GM23338 (cell line): ENCODE data around the gene ADRA1B. TPM values are rescaled to one million over a fixed set of nuclear protein-coding genes. Genes with fewer than 3 reads are reported as not detected.

Source experiments
- ATAC-seq: fragments of 200-7000 bp; cut with Tn5 transposase; 3 replicates; pipeline ENCODE4 v1.9.1; 2020
- DNase-seq: peaks from one replicate; pipeline ENCODE4 v3.0.0-alpha.2; 2015; ENCODE audit warnings: low spot score
- H2AFZ ChIP-seq: fragments of 200-600 bp; sonication (generic); 2 replicates; pipeline ENCODE4 v1.8.0; 2016; ENCODE audit warnings: antibody characterized with exemption, mild to moderate bottlenecking, moderate library complexity
- H3F3A ChIP-seq: fragments of 200-600 bp; sonication (generic); replicated peaks from 2 replicates; pipeline ENCODE4 v1.8.0; 2017; ENCODE audit warnings: antibody characterized with exemption, mixed run types, low read depth
- H3K27ac ChIP-seq: fragments of 200-600 bp; sonication (generic); 2 replicates; pipeline ENCODE4 v1.6.1; 2016; ENCODE audit warnings: low read depth
- H3K27me3 ChIP-seq: fragments of 200-600 bp; sonication (generic); 2 replicates; pipeline ENCODE4 v1.8.0; 2016; ENCODE audit warnings: mild to moderate bottlenecking, mixed run types, moderate library complexity; ENCODE audit not compliant: insufficient read depth
- H3K36me3 ChIP-seq: fragments of 200-600 bp; sonication (generic); 2 replicates; pipeline ENCODE4 v1.8.0; 2016; ENCODE audit warnings: mild to moderate bottlenecking; ENCODE audit not compliant: insufficient read depth
- H3K4me1 ChIP-seq: fragments of 200-600 bp; sonication (generic); 2 replicates; pipeline ENCODE4 v1.8.0; 2016; ENCODE audit warnings: mild to moderate bottlenecking, moderate library complexity; ENCODE audit not compliant: insufficient read depth
- H3K4me2 ChIP-seq: fragments of 200-600 bp; sonication (generic); 2 replicates; pipeline ENCODE4 v1.7.1; 2017; ENCODE audit warnings: mixed run types
- H3K4me3 ChIP-seq: fragments of 200-600 bp; sonication (generic); 2 replicates; pipeline ENCODE4 v1.6.1; 2016; ENCODE audit warnings: mixed run types
- H3K79me2 ChIP-seq: fragments of 200-600 bp; sonication (generic); replicated peaks from 2 replicates; pipeline ENCODE4 v1.8.0; 2017; ENCODE audit warnings: mild to moderate bottlenecking; ENCODE audit not compliant: insufficient read depth
- H3K9me2 ChIP-seq: fragments of 200-600 bp; sonication (generic); 2 replicates; pipeline ENCODE4 v1.8.0; 2017; ENCODE audit not compliant: insufficient read depth
- H4K20me1 ChIP-seq: fragments of 200-600 bp; sonication (generic); replicated peaks from 2 replicates; pipeline ENCODE4 v1.8.0; 2017; ENCODE audit warnings: mild to moderate bottlenecking; ENCODE audit not compliant: insufficient read depth
- H3K27ac Mint-ChIP-seq: 2 replicates; pipeline ENCODE4 v1.8.0; 2020; ENCODE audit warnings: inconsistent platforms, mild to moderate bottlenecking, moderate library complexity, mixed read lengths
- H3K27me3 Mint-ChIP-seq: 3 replicates; pipeline ENCODE4 v1.8.0; 2022; ENCODE audit warnings: low read depth, mild to moderate bottlenecking, moderate library complexity, mixed read lengths, inconsistent platforms; ENCODE audit not compliant: insufficient read depth, poor library complexity
- H3K36me3 Mint-ChIP-seq: 3 replicates; pipeline ENCODE4 v1.8.0; 2021; ENCODE audit warnings: low read depth, mild to moderate bottlenecking, inconsistent platforms, moderate library complexity, mixed read lengths
- H3K4me1 Mint-ChIP-seq: 3 replicates; pipeline ENCODE4 v1.8.0; 2020; ENCODE audit warnings: mild to moderate bottlenecking, inconsistent platforms, mixed read lengths
- H3K4me3 Mint-ChIP-seq: 3 replicates; pipeline ENCODE4 v1.8.0; 2021; ENCODE audit warnings: moderate library complexity, mild to moderate bottlenecking, inconsistent platforms, mixed read lengths
- H3K9me3 Mint-ChIP-seq: 3 replicates; pipeline ENCODE4 v1.8.0; 2020; ENCODE audit warnings: moderate library complexity, mild to moderate bottlenecking, inconsistent platforms, mixed read lengths
- CREB1 ChIP-seq: fragments of 250-450 bp; sonication (Bioruptor Pico); IDR thresholded peaks from 2 replicates; pipeline ENCODE4 v1.5.0; 2020; ENCODE audit warnings: low read depth, mild to moderate bottlenecking, moderate library complexity
- EZH2 ChIP-seq: fragments of 200-600 bp; sonication (generic); IDR thresholded peaks from one replicate; pipeline ENCODE4 v1.8.0; 2017; ENCODE audit warnings: antibody characterized with exemption, mild to moderate bottlenecking, low read depth; ENCODE audit not compliant: unreplicated experiment
- EZH2phosphoT487 ChIP-seq: fragments of 200-600 bp; sonication (generic); IDR thresholded peaks from one replicate; pipeline ENCODE4 v1.8.1; 2018; ENCODE audit warnings: antibody characterized with exemption; ENCODE audit not compliant: unreplicated experiment
- JUNB ChIP-seq: IDR thresholded peaks from one replicate; pipeline ENCODE4 v1.6.1; 2016; ENCODE audit warnings: antibody characterized with exemption; ENCODE audit not compliant: unreplicated experiment
- NANOG ChIP-seq: IDR thresholded peaks from 2 replicates; pipeline ENCODE4 v1.6.1; 2016; ENCODE audit warnings: antibody characterized with exemption, borderline replicate concordance
- POLR2AphosphoS5 ChIP-seq: IDR thresholded peaks from 2 replicates; pipeline ENCODE4 v1.6.1; 2016; ENCODE audit warnings: antibody characterized with exemption, low read depth
- STAT1 ChIP-seq: IDR thresholded peaks from one replicate; pipeline ENCODE4 v1.6.1; 2016; ENCODE audit warnings: antibody characterized with exemption; ENCODE audit not compliant: unreplicated experiment
- ZNF114 ChIP-seq: fragments of 250-450 bp; sonication (Bioruptor Pico); IDR thresholded peaks from 2 replicates; pipeline ENCODE4 v1.5.0; 2020; ENCODE audit warnings: mild to moderate bottlenecking, moderate library complexity
- ZNF331 ChIP-seq: fragments of 250-450 bp; sonication (Bioruptor Pico); IDR thresholded peaks from 2 replicates; pipeline ENCODE4 v1.5.0; 2020; ENCODE audit warnings: low read depth, mild to moderate bottlenecking, moderate library complexity
- polyA plus RNA-seq: library from polyadenylated mRNA; unstranded; fragments of >200 nt; fragmentation: Nextera tagmentation; extraction: Ambion mirVana; gene quantifications from 2 replicates; pipeline ENCODE4 v1.2.1, GENCODE V29; 2016
- total RNA-seq: library from RNA; depleted of rRNA; stranded (reverse); fragments of >200 nt; shearing (Covaris generic); gene quantifications from 2 replicates; pipeline ENCODE4 v1.2.3, GENCODE V29; 2014
- TF ChIP-seq, protein P1 (sequence below): IDR thresholded peaks from one replicate; pipeline ENCODE4 v1.6.1; 2018; ENCODE audit warnings: antibody characterized with exemption; ENCODE audit not compliant: unreplicated experiment
- TF ChIP-seq, protein P2 (sequence below): fragments of 250-450 bp; sonication (Bioruptor Pico); IDR thresholded peaks from 2 replicates; pipeline ENCODE4 v1.5.0; 2020; ENCODE audit warnings: mild to moderate bottlenecking, moderate library complexity
- TF ChIP-seq, protein P3 (sequence below): IDR thresholded peaks from 2 replicates; pipeline ENCODE4 v1.6.1; 2016; ENCODE audit warnings: antibody characterized with exemption
- TF ChIP-seq, protein P4 (sequence below), 2 experiments: fragments of 200-600 bp in 1 of 2; sonication (generic) in 1 of 2; conservative IDR thresholded peaks; 2 replicates each; pipeline versions ENCODE4 v1.5.1 to v1.6.1; 2016 to 2017; ENCODE audit warnings: antibody characterized with exemption in 2 of 2, low read depth in 2 of 2, mild to moderate bottlenecking in 2 of 2, moderate library complexity in 1 of 2

Gene ADRA1B
- total and polyA plus RNA-seq, 2 experiments from 2014 or later, result not detected

DNA sequence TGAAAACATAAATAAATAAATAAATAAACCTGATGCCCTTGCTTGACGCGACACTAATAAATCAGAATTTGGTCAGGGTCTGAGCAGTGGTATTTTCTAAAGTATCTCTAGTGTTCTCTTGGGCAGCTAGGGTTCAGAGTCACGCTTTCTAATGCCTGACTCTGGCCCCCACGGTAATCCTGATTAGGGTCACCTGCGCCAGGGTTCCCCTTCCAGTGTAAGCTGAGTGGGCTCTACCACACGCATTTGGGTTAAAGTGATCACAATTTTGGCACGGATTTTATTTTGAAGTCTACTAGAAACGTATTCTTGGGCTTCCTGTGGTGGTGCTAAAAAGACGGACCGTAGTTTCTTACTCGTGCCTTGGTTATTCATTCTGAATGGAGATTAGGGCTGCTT, 93.3 kb downstream of the ADRA1B start:
- H2AFZ ChIP-seq, result no peak overlapping the region
- H3K4me2 ChIP-seq, result peak overlapping the region; percentile 94
- Mint-ChIP-seq H3K27me3 (peaks cover 2% of the 10 kb centered on the region), H3K36me3 (peaks cover 32% of the 10 kb centered on the region), H3K4me1 (peaks cover 10% of the 10 kb centered on the region), H3K4me3 (peak overlapping the region; percentile 98), H3K27ac (peak overlapping the region; percentile 99), H3K9me3 (no peaks in the 10 kb centered on the region)
- DNase-seq (peak; percentile 7), ATAC-seq (peak; percentile 22)
- peaks cover 28% of the 10 kb centered on the region; the same call in 1 of the 2 replicates for H3K36me3 ChIP-seq
- peaks cover 11% of the 10 kb centered on the region; the same call in 1 of the 2 replicates for H4K20me1 ChIP-seq
- peaks cover 3% of the 10 kb centered on the region; the same call in 1 of the 2 replicates for H3K4me1 ChIP-seq
- no peaks in the 10 kb centered on the region for H3F3A ChIP-seq
- peaks cover 45% of the 10 kb centered on the region for H3K79me2 ChIP-seq
- peak overlapping the region; percentile 61; the same call in 1 of the 2 replicates for H3K27ac ChIP-seq
- TF ChIP-seq, protein P1, sequence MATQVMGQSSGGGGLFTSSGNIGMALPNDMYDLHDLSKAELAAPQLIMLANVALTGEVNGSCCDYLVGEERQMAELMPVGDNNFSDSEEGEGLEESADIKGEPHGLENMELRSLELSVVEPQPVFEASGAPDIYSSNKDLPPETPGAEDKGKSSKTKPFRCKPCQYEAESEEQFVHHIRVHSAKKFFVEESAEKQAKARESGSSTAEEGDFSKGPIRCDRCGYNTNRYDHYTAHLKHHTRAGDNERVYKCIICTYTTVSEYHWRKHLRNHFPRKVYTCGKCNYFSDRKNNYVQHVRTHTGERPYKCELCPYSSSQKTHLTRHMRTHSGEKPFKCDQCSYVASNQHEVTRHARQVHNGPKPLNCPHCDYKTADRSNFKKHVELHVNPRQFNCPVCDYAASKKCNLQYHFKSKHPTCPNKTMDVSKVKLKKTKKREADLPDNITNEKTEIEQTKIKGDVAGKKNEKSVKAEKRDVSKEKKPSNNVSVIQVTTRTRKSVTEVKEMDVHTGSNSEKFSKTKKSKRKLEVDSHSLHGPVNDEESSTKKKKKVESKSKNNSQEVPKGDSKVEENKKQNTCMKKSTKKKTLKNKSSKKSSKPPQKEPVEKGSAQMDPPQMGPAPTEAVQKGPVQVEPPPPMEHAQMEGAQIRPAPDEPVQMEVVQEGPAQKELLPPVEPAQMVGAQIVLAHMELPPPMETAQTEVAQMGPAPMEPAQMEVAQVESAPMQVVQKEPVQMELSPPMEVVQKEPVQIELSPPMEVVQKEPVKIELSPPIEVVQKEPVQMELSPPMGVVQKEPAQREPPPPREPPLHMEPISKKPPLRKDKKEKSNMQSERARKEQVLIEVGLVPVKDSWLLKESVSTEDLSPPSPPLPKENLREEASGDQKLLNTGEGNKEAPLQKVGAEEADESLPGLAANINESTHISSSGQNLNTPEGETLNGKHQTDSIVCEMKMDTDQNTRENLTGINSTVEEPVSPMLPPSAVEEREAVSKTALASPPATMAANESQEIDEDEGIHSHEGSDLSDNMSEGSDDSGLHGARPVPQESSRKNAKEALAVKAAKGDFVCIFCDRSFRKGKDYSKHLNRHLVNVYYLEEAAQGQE, result no peak
- no peak for TF ChIP-seq ZNF114 (CRISPR knock-in tag)
- TF ChIP-seq CREB1 (CRISPR knock-in tag), result no peak
- no peak for TF ChIP-seq NANOG
- no peak for TF ChIP-seq ZNF331
- TF ChIP-seq EZH2phosphoT487, result no peak
- TF ChIP-seq, protein P2, sequence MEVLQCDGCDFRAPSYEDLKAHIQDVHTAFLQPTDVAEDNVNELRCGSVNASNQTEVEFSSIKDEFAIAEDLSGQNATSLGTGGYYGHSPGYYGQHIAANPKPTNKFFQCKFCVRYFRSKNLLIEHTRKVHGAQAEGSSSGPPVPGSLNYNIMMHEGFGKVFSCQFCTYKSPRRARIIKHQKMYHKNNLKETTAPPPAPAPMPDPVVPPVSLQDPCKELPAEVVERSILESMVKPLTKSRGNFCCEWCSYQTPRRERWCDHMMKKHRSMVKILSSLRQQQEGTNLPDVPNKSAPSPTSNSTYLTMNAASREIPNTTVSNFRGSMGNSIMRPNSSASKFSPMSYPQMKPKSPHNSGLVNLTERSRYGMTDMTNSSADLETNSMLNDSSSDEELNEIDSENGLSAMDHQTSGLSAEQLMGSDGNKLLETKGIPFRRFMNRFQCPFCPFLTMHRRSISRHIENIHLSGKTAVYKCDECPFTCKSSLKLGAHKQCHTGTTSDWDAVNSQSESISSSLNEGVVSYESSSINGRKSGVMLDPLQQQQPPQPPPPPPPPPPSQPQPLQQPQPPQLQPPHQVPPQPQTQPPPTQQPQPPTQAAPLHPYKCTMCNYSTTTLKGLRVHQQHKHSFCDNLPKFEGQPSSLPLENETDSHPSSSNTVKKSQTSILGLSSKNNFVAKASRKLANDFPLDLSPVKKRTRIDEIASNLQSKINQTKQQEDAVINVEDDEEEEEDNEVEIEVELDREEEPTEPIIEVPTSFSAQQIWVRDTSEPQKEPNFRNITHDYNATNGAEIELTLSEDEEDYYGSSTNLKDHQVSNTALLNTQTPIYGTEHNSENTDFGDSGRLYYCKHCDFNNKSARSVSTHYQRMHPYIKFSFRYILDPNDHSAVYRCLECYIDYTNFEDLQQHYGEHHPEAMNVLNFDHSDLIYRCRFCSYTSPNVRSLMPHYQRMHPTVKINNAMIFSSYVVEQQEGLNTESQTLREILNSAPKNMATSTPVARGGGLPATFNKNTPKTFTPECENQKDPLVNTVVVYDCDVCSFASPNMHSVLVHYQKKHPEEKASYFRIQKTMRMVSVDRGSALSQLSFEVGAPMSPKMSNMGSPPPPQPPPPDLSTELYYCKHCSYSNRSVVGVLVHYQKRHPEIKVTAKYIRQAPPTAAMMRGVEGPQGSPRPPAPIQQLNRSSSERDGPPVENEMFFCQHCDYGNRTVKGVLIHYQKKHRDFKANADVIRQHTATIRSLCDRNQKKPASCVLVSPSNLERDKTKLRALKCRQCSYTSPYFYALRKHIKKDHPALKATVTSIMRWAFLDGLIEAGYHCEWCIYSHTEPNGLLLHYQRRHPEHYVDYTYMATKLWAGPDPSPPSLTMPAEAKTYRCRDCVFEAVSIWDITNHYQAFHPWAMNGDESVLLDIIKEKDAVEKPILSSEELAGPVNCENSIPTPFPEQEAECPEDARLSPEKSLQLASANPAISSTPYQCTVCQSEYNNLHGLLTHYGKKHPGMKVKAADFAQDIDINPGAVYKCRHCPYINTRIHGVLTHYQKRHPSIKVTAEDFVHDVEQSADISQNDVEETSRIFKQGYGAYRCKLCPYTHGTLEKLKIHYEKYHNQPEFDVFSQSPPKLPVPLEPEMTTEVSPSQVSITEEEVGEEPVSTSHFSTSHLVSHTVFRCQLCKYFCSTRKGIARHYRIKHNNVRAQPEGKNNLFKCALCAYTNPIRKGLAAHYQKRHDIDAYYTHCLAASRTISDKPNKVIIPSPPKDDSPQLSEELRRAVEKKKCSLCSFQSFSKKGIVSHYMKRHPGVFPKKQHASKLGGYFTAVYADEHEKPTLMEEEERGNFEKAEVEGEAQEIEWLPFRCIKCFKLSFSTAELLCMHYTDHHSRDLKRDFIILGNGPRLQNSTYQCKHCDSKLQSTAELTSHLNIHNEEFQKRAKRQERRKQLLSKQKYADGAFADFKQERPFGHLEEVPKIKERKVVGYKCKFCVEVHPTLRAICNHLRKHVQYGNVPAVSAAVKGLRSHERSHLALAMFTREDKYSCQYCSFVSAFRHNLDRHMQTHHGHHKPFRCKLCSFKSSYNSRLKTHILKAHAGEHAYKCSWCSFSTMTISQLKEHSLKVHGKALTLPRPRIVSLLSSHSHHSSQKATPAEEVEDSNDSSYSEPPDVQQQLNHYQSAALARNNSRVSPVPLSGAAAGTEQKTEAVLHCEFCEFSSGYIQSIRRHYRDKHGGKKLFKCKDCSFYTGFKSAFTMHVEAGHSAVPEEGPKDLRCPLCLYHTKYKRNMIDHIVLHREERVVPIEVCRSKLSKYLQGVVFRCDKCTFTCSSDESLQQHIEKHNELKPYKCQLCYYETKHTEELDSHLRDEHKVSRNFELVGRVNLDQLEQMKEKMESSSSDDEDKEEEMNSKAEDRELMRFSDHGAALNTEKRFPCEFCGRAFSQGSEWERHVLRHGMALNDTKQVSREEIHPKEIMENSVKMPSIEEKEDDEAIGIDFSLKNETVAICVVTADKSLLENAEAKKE (CRISPR knock-in tag), result no peak
- no peak for TF ChIP-seq JUNB
- TF ChIP-seq STAT1, result no peak
- TF ChIP-seq, protein P3, sequence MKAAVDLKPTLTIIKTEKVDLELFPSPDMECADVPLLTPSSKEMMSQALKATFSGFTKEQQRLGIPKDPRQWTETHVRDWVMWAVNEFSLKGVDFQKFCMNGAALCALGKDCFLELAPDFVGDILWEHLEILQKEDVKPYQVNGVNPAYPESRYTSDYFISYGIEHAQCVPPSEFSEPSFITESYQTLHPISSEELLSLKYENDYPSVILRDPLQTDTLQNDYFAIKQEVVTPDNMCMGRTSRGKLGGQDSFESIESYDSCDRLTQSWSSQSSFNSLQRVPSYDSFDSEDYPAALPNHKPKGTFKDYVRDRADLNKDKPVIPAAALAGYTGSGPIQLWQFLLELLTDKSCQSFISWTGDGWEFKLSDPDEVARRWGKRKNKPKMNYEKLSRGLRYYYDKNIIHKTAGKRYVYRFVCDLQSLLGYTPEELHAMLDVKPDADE, result no peak
- TF ChIP-seq POLR2AphosphoS5, result no peak
- no peak for TF ChIP-seq EZH2
- TF ChIP-seq, protein P4, sequence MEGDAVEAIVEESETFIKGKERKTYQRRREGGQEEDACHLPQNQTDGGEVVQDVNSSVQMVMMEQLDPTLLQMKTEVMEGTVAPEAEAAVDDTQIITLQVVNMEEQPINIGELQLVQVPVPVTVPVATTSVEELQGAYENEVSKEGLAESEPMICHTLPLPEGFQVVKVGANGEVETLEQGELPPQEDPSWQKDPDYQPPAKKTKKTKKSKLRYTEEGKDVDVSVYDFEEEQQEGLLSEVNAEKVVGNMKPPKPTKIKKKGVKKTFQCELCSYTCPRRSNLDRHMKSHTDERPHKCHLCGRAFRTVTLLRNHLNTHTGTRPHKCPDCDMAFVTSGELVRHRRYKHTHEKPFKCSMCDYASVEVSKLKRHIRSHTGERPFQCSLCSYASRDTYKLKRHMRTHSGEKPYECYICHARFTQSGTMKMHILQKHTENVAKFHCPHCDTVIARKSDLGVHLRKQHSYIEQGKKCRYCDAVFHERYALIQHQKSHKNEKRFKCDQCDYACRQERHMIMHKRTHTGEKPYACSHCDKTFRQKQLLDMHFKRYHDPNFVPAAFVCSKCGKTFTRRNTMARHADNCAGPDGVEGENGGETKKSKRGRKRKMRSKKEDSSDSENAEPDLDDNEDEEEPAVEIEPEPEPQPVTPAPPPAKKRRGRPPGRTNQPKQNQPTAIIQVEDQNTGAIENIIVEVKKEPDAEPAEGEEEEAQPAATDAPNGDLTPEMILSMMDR (conservative IDR thresholded peaks at IDR 0.05; ENCODE audit: low read depth in 2 of 2), result no peak
- peak overlapping the region; percentile 76 for H3K4me3 ChIP-seq
- H3K27me3 ChIP-seq, result no peaks in the 10 kb centered on the region
- H3K9me2 ChIP-seq, result no peaks in the 10 kb centered on the region
